Measurements from ENCODE around the gene MAGEA1.

The MAGEA1 gene

DNA sequence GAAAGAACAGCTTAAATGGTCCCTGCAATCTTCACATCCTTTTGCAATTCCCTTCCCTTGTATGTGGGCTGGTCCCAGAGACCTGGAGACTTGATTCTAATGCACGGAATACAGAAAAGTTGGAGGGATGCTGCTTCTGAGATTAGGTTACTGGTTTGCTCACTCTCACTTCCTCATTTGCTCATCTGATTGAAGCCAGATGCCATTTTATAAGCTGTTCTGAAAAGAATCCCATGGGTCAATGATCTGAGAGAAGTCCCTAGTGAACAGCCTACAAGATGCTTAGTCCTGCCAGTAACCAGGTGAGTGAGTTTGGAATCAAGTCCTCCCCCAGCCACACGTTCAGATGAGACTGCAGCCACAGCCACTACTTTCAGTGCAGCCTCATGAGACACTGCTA is 35.9 kb downstream of the MAGEA1 start:
- peak; percentile 6 for DNase-seq (ENCODE audit: low read depth)
- H3K4me3 ChIP-seq (ENCODE audit: low read depth, low read length) = no peak overlapping the region
- TF ChIP-seq, protein P1, sequence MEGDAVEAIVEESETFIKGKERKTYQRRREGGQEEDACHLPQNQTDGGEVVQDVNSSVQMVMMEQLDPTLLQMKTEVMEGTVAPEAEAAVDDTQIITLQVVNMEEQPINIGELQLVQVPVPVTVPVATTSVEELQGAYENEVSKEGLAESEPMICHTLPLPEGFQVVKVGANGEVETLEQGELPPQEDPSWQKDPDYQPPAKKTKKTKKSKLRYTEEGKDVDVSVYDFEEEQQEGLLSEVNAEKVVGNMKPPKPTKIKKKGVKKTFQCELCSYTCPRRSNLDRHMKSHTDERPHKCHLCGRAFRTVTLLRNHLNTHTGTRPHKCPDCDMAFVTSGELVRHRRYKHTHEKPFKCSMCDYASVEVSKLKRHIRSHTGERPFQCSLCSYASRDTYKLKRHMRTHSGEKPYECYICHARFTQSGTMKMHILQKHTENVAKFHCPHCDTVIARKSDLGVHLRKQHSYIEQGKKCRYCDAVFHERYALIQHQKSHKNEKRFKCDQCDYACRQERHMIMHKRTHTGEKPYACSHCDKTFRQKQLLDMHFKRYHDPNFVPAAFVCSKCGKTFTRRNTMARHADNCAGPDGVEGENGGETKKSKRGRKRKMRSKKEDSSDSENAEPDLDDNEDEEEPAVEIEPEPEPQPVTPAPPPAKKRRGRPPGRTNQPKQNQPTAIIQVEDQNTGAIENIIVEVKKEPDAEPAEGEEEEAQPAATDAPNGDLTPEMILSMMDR (IDR thresholded peaks at IDR 0.05; ENCODE audit: insufficient read depth, low read depth, low read length, missing control alignments) = no peak

DNA sequence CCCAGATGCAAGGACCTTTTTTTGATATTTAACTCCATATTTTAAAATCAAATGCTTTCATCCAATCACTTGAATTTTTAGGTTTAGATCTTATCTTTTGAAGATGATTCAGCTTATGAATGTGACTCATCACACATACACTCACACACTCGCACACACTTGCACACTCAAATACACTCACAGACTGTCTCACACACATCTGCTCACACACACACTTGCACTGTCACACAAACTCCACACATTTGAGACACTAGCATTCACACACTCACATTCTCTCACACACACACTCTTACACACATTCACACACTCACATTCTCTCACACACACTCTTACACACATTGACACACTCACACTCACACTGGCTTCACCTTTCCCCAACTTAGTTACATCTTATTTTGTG is 37.8 kb downstream of the MAGEA1 start:
- DNase-seq (ENCODE audit: low read depth) = no peak
- no peak overlapping the region for H3K4me3 ChIP-seq (ENCODE audit: low read depth, low read length)
- TF ChIP-seq, protein P1 (IDR thresholded peaks at IDR 0.05; ENCODE audit: insufficient read depth, low read depth, low read length, missing control alignments) = no peak

DNA sequence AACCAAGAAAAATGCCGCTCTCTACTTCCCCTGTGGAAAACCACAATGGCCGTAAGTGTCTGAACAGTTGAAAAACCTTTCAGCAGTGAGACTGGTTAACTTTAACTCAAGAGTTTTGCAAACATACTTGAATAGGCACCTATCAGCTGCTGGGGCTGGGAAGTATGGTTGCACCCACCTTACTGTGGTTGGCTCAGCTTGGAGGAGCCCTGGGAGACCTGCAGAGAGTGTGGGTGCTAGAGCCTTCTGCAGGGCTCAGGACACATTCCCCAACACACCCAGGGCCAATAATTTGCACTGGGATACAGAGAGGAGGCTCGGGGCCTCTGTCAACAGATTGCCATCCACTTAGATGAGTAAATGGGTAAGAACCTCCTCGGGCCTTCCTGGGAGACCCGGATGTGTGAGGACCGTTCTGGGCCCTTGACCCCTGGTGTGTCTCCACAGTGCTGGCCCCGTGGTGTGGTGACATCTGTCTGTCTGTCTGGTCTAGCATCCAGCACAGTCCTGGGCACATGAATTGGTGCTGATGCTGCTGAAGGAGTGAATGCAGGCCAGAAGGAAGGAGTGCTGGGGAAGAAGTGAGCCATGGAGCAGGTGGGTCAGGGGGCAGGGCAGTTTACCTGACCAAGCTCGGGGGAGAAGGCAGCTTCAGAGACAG is 46.5 kb downstream of the MAGEA1 start:
- no peak for DNase-seq (ENCODE audit: low read depth)
- no peak overlapping the region for H3K4me3 ChIP-seq (ENCODE audit: low read depth, low read length)
- TF ChIP-seq, protein P1 (IDR thresholded peaks at IDR 0.05; ENCODE audit: insufficient read depth, low read depth, low read length, missing control alignments) = no peak

DNA sequence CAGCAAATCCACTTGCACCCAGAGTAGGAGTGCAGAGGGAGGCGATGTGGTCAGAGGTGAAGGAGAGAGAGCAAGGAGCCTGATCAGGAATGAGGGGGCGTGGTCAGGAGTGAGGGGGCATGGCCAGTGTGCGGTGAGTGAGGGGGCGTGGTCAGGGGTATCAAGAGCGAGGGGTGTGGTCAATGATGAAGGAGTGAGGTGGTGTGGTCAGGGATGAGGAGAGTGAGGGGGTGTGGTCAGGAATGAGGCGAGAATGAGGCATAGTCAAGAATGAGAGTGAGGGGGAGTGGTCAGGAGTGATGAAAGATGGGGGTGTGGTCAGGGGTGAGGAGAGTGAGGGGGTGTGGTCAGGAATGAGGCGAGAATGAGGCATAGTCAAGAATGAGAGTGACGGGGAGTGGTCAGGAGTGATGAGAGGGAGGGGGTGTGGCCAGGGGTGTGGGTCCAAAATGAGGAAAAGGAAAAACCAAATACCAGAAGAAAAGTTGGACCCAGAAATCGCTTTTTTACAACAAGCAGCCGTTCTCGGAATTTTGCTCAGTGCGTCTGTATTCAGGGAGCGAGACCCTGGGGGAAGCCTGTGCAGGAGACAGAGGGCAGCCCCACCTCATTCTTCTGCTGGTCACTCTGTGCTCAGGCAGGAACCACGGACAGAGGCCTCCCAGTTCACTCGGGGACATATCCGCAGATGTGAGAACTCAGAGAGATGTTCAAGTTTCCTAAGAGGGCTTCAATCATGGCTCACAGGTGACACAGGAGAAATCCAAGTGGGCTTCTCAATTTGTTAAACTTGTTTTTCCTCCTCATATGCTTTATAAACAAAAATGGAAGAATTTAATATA is 47.5 kb downstream of the MAGEA1 start:
- H3K4me3 ChIP-seq (ENCODE audit: low read depth, low read length) = no peak overlapping the region
- TF ChIP-seq, protein P1 (IDR thresholded peaks at IDR 0.05; ENCODE audit: insufficient read depth, low read depth, low read length, missing control alignments) = no peak
- no peak for DNase-seq (ENCODE audit: low read depth)
